Glutamatergic neuron (in vitro differentiated cells): Measurements from ENCODE around the gene THSD8. TPM values are rescaled to one million over a fixed set of nuclear protein-coding genes. Genes with fewer than 3 reads are reported as not detected.
A peak's percentile ranks its signal among the peaks of the same experiment; 100 is the strongest.

Experiments used
- DNase-seq: peaks from one replicate; pipeline ENCODE4 v3.0.0; 2022
- H3K27ac Mint-ChIP-seq: one replicate; pipeline ENCODE4 v1.8.0; 2020; ENCODE audit warnings: mild to moderate bottlenecking, mixed read lengths, inconsistent platforms; ENCODE audit not compliant: unreplicated experiment
- H3K27me3 Mint-ChIP-seq: one replicate; pipeline ENCODE4 v1.8.0; 2020; ENCODE audit warnings: mild to moderate bottlenecking, moderate library complexity, mixed read lengths, inconsistent platforms; ENCODE audit not compliant: unreplicated experiment
- H3K36me3 Mint-ChIP-seq: one replicate; pipeline ENCODE4 v1.8.0; 2020; ENCODE audit warnings: mild to moderate bottlenecking, mixed read lengths, inconsistent platforms; ENCODE audit not compliant: unreplicated experiment
- H3K4me1 Mint-ChIP-seq: one replicate; pipeline ENCODE4 v1.8.0; 2020; ENCODE audit warnings: mild to moderate bottlenecking, low read depth, mixed read lengths, inconsistent platforms; ENCODE audit not compliant: unreplicated experiment
- H3K4me3 Mint-ChIP-seq: one replicate; pipeline ENCODE4 v1.8.0; 2020; ENCODE audit warnings: mild to moderate bottlenecking, mixed read lengths, inconsistent platforms; ENCODE audit not compliant: unreplicated experiment
- H3K9me3 Mint-ChIP-seq: one replicate; pipeline ENCODE4 v1.8.0; 2020; ENCODE audit warnings: mild to moderate bottlenecking, moderate library complexity, mixed read lengths, inconsistent platforms; ENCODE audit not compliant: unreplicated experiment
- total RNA-seq: library from RNA; stranded (reverse); fragmentation: NEBNext Ultra II Directional; extraction: Animal tissue kit (Norgen Biotek cat#: 25700); gene quantifications from one replicate; pipeline ENCODE4 v1.2.1, GENCODE V29; 2021; ENCODE audit not compliant: unreplicated experiment
- TF ChIP-seq, protein P1 (sequence below): fragments of 200-600 bp; sonication (generic); IDR thresholded peaks from one replicate; pipeline ENCODE4 v1.5.0; 2021; ENCODE audit not compliant: partially characterized antibody, unreplicated experiment

The THSD8 gene
- total RNA-seq, 1 donor from 2014 or later = 14.4 TPM

- Mint-ChIP-seq H3K9me3 (peaks cover 2% of the 10 kb centered on the region), H3K36me3 (no peaks in the 10 kb centered on the region), H3K4me1 (peaks cover 16% of the 10 kb centered on the region), H3K4me3 (peak overlapping the region; percentile 76), H3K27ac (no peak overlapping the region), H3K27me3 (peaks cover 4% of the 10 kb centered on the region)
- TF ChIP-seq, protein P1, sequence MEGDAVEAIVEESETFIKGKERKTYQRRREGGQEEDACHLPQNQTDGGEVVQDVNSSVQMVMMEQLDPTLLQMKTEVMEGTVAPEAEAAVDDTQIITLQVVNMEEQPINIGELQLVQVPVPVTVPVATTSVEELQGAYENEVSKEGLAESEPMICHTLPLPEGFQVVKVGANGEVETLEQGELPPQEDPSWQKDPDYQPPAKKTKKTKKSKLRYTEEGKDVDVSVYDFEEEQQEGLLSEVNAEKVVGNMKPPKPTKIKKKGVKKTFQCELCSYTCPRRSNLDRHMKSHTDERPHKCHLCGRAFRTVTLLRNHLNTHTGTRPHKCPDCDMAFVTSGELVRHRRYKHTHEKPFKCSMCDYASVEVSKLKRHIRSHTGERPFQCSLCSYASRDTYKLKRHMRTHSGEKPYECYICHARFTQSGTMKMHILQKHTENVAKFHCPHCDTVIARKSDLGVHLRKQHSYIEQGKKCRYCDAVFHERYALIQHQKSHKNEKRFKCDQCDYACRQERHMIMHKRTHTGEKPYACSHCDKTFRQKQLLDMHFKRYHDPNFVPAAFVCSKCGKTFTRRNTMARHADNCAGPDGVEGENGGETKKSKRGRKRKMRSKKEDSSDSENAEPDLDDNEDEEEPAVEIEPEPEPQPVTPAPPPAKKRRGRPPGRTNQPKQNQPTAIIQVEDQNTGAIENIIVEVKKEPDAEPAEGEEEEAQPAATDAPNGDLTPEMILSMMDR = no peak
- DNase-seq = no peak
Observed at GRCh38 chr19:12783849-12784393, 17.9 kb upstream of the THSD8 start.

- TF ChIP-seq, protein P1 = no peak
- H3K36me3 Mint-ChIP-seq = no peaks in the 10 kb centered on the region
- peaks cover 2% of the 10 kb centered on the region for H3K9me3 Mint-ChIP-seq
- H3K27me3 Mint-ChIP-seq = peaks cover 6% of the 10 kb centered on the region
- DNase-seq = no peak
- no peak overlapping the region for H3K4me3 Mint-ChIP-seq
- peaks cover 15% of the 10 kb centered on the region for H3K4me1 Mint-ChIP-seq
- no peak overlapping the region for H3K27ac Mint-ChIP-seq
Observed at GRCh38 chr19:12784394-12784870, 17.4 kb upstream of the THSD8 start.

DNA sequence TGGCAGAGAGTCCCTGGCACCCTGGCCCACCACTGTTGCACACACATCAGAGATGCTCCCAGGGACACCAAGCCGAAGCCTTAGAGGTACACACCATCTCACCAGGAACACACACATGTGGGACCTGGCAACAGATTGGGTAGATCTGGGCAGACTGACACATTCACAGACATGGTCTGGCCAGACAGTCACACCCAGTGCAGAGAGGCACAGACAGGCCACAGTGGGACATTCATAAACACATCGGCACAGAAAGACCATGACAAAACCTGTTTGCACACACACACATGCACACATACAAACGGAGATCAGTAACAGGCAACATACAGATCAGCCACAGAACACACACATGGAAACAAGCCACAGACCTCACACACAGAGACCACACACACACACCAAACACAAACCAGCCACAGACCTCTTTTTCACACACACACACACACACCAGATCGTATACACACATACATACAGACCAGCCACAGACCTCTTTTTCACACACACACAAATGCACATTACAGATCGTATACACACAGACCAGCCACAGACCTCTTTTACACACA is 16.9 kb upstream of the THSD8 start:
- DNase-seq = no peak
- TF ChIP-seq, protein P1 = no peak
- H3K27me3 Mint-ChIP-seq = peaks cover 6% of the 10 kb centered on the region
- H3K27ac Mint-ChIP-seq = no peak overlapping the region
- H3K4me3 Mint-ChIP-seq = no peak overlapping the region
- H3K36me3 Mint-ChIP-seq = no peaks in the 10 kb centered on the region
- peaks cover 13% of the 10 kb centered on the region for H3K4me1 Mint-ChIP-seq
- peaks cover 2% of the 10 kb centered on the region for H3K9me3 Mint-ChIP-seq

GRCh38 chr19:12785431-12786031 is 16.3 kb upstream of the THSD8 start:
- H3K4me1 Mint-ChIP-seq = peaks cover 14% of the 10 kb centered on the region
- H3K36me3 Mint-ChIP-seq = no peaks in the 10 kb centered on the region
- H3K4me3 Mint-ChIP-seq = no peak overlapping the region
- no peak overlapping the region for H3K27ac Mint-ChIP-seq
- H3K9me3 Mint-ChIP-seq = peaks cover 4% of the 10 kb centered on the region
- DNase-seq = no peak
- TF ChIP-seq, protein P1 = no peak
- H3K27me3 Mint-ChIP-seq = peaks cover 6% of the 10 kb centered on the region

DNA sequence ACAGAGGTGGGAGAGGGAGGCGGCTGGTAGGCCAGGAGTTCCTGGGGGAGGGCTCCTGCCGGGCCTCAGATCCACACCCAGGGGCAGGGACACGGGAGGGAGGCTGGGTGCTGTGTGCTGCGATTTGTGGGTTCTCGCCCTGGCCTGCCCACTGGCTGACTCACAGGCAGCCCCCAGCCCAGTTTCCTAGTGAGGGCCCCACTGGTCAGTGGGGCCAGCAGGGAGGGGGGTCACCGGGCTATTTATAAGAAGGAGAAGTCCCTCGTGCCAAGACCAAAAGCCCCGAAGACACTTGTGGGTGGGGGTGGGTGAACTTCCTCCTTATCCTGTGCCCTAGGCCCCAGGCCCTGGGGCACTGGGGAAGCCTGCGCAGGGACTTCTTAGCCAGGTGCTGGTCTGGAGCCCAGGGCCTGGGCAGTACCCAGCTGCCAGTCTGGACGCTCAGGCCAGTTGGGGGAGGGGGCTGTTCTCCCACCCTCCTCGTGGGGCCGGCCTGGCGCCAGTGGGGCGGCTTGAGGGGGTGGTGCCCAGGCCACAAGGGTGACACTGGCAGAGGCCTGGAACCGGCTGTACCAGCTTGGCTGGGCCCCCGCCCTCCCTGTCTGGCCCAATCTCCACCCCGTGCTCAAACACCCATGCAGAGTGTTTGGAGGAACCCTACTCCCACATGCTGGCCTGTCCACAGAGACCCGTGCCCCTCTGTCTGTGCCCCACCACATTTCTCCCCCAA is 15.6 kb upstream of the THSD8 start:
- H3K9me3 Mint-ChIP-seq = peaks cover 10% of the 10 kb centered on the region
- no peak overlapping the region for H3K27ac Mint-ChIP-seq
- DNase-seq = no peak
- H3K4me1 Mint-ChIP-seq = peaks cover 19% of the 10 kb centered on the region
- TF ChIP-seq, protein P1 = no peak
- H3K4me3 Mint-ChIP-seq = no peak overlapping the region
- no peaks in the 10 kb centered on the region for H3K36me3 Mint-ChIP-seq
- peaks cover 10% of the 10 kb centered on the region for H3K27me3 Mint-ChIP-seq
